Neural cell (in vitro differentiated cells): ENCODE measurements around the gene IL7R.

Experiments used
- CTCF ChIP-seq: fragments of 450-650 bp; IDR thresholded peaks from 2 replicates; pipeline ENCODE4 v1.5.1; 2014; ENCODE audit warnings: antibody characterized with exemption, mild to moderate bottlenecking, moderate library complexity; ENCODE audit not compliant: poor library complexity, severe bottlenecking
- EZH2 ChIP-seq: fragments of 200-600, 300-800 bp; shearing (Covaris generic), sonication (generic); IDR thresholded peaks from 2 replicates; pipeline ENCODE4 v1.6.1; 2014; ENCODE audit warnings: antibody characterized with exemption, low read length, borderline replicate concordance, mild to moderate bottlenecking; ENCODE audit not compliant: insufficient read depth, poor library complexity, severe bottlenecking
- MXI1 ChIP-seq: fragments of 450-650 bp; conservative IDR thresholded peaks from 2 replicates; pipeline ENCODE4 v1.6.1; 2014; ENCODE audit warnings: antibody characterized with exemption, mild to moderate bottlenecking; ENCODE audit not compliant: poor library complexity, severe bottlenecking
- RAD21 ChIP-seq: fragments of 450-650 bp; conservative IDR thresholded peaks from 2 replicates; pipeline ENCODE4 v1.6.1; 2014; ENCODE audit warnings: antibody characterized with exemption, mild to moderate bottlenecking, moderate library complexity
- REST ChIP-seq: IDR thresholded peaks from 2 replicates; pipeline ENCODE4 v1.6.1; 2012; ENCODE audit warnings: borderline replicate concordance
- TAF1 ChIP-seq: IDR thresholded peaks from 2 replicates; pipeline ENCODE4 v1.6.1; 2012; ENCODE audit warnings: low read depth

- TF ChIP-seq CTCF: no peak
- TF ChIP-seq REST: no peak
- TF ChIP-seq TAF1: no peak
- no peak for TF ChIP-seq EZH2
- TF ChIP-seq RAD21: no peak
- no peak for TF ChIP-seq MXI1
Measured at GRCh38 chr5:35876922-35877321, 20.2 kb downstream of the IL7R start.
